H9 (cell line): ENCODE measurements around the gene CHCHD6. TPM values are rescaled to one million over a fixed set of nuclear protein-coding genes. Genes with fewer than 3 reads are reported as not detected.

Experiments used
- DNase-seq: peaks from one replicate; pipeline ENCODE4 v3.0.0-alpha.2; 2017
- H2AFZ ChIP-seq: one replicate; pipeline ENCODE4 v1.6.1; 2013; ENCODE audit warnings: mild to moderate bottlenecking, low read length, control low read depth, moderate library complexity
- H2AK5ac ChIP-seq: 2 replicates; pipeline ENCODE4 v1.6.1; 2013; ENCODE audit warnings: low read length, control low read depth, mixed read lengths; ENCODE audit not compliant: insufficient read length
- H2BK120ac ChIP-seq: one replicate; pipeline ENCODE4 v1.6.1; 2013; ENCODE audit warnings: low read depth, mild to moderate bottlenecking, low read length, control low read depth, inconsistent platforms; ENCODE audit not compliant: poor library complexity, severe bottlenecking
- H2BK12ac ChIP-seq: 2 replicates; pipeline ENCODE4 v1.6.1; 2013; ENCODE audit warnings: low read length, control low read depth, mixed read lengths, low read depth; ENCODE audit not compliant: insufficient read length
- H2BK15ac ChIP-seq: 2 replicates; pipeline ENCODE4 v1.6.1; 2013; ENCODE audit warnings: low read depth, low read length, control low read depth
- H2BK20ac ChIP-seq: one replicate; pipeline ENCODE4 v1.6.1; 2013; ENCODE audit warnings: low read depth, mild to moderate bottlenecking, low read length, control low read depth, inconsistent platforms; ENCODE audit not compliant: poor library complexity, severe bottlenecking
- H2BK5ac ChIP-seq: 2 replicates; pipeline ENCODE4 v1.6.1; 2013; ENCODE audit warnings: low read length, control low read depth, mixed read lengths; ENCODE audit not compliant: insufficient read length
- H3K14ac ChIP-seq: 2 replicates; pipeline ENCODE4 v1.6.1; 2013; ENCODE audit warnings: low read length, control low read depth; ENCODE audit not compliant: insufficient read depth
- H3K18ac ChIP-seq: 2 replicates; pipeline ENCODE4 v1.6.1; 2013; ENCODE audit warnings: low read depth, mild to moderate bottlenecking, mixed read lengths, low read length, control low read depth; ENCODE audit not compliant: insufficient read length
- H3K23ac ChIP-seq: 2 replicates; pipeline ENCODE4 v1.6.1; 2013; ENCODE audit warnings: low read length, control low read depth, mixed read lengths, low read depth; ENCODE audit not compliant: insufficient read length
- H3K23me2 ChIP-seq: 2 replicates; pipeline ENCODE4 v1.6.1; 2013; ENCODE audit warnings: low read depth, mild to moderate bottlenecking, mixed read lengths, low read length, control low read depth; ENCODE audit not compliant: insufficient read length, poor library complexity, severe bottlenecking
- H3K27ac ChIP-seq: 2 replicates; pipeline ENCODE4 v1.5.1; 2013; ENCODE audit warnings: low read length, control low read depth, mixed read lengths, low read depth; ENCODE audit not compliant: insufficient read length
- H3K27me3 ChIP-seq: 2 replicates; pipeline ENCODE4 v1.6.1; 2013; ENCODE audit warnings: low read length, control low read depth, inconsistent platforms; ENCODE audit not compliant: insufficient read depth
- H3K4ac ChIP-seq: 2 replicates; pipeline ENCODE4 v1.6.1; 2013; ENCODE audit warnings: low read depth, mild to moderate bottlenecking, control low read depth, inconsistent platforms, low read length, moderate library complexity
- H3K4me1 ChIP-seq: 2 replicates; pipeline ENCODE4 v1.6.1; 2013; ENCODE audit warnings: low read length, control low read depth, inconsistent platforms; ENCODE audit not compliant: insufficient read depth
- H3K4me2 ChIP-seq: 2 replicates; pipeline ENCODE4 v1.6.1; 2013; ENCODE audit warnings: low read length, control low read depth, mixed read lengths; ENCODE audit not compliant: insufficient read length, insufficient read depth
- H3K56ac ChIP-seq: 2 replicates; pipeline ENCODE4 v1.6.1; 2013; ENCODE audit warnings: low read depth, mild to moderate bottlenecking, mixed read lengths, low read length, control low read depth; ENCODE audit not compliant: insufficient read length
- H3K79me1 ChIP-seq: 2 replicates; pipeline ENCODE4 v1.6.1; 2013; ENCODE audit warnings: low read depth, mild to moderate bottlenecking, moderate library complexity, low read length, control low read depth, inconsistent platforms; ENCODE audit not compliant: insufficient read depth, poor library complexity, severe bottlenecking
- H3K79me2 ChIP-seq: 2 replicates; pipeline ENCODE4 v1.6.1; 2013; ENCODE audit warnings: low read length, control low read depth, inconsistent platforms; ENCODE audit not compliant: insufficient read depth
- H3K9ac ChIP-seq: 2 replicates; pipeline ENCODE4 v1.6.1; 2013; ENCODE audit warnings: low read length, control low read depth, mixed read lengths; ENCODE audit not compliant: insufficient read length; ENCODE audit errors: extremely low read depth
- H3K9me3 ChIP-seq: one replicate; pipeline ENCODE4 v1.6.1; 2013; ENCODE audit warnings: low read depth, low read length, inconsistent platforms; ENCODE audit not compliant: control insufficient read depth
- H3T11ph ChIP-seq: one replicate; pipeline ENCODE4 v1.6.1; 2013; ENCODE audit warnings: mild to moderate bottlenecking, low read length, control low read depth, inconsistent platforms
- H4K20me1 ChIP-seq: one replicate; pipeline ENCODE4 v1.6.1; 2013; ENCODE audit not compliant: control insufficient read depth, insufficient read length, insufficient read depth
- H4K5ac ChIP-seq: 2 replicates; pipeline ENCODE4 v1.6.1; 2013; ENCODE audit warnings: low read depth, mild to moderate bottlenecking, mixed read lengths, low read length, control low read depth; ENCODE audit not compliant: insufficient read length
- H4K8ac ChIP-seq: replicated peaks from 2 replicates; pipeline ENCODE4 v1.6.1; 2013; ENCODE audit warnings: low read length, control low read depth, mixed read lengths, low read depth; ENCODE audit not compliant: insufficient read length
- H4K91ac ChIP-seq: 2 replicates; pipeline ENCODE4 v1.6.1; 2013; ENCODE audit warnings: low read depth, mild to moderate bottlenecking, moderate library complexity, mixed read lengths, low read length, control low read depth; ENCODE audit not compliant: insufficient read length
- H3K27ac Mint-ChIP-seq, 3 experiments: 2 replicates in 2 of 3; 3 replicates in 1 of 3; pipeline ENCODE4 v1.8.0; 2020 to 2021; ENCODE audit warnings: mixed read lengths in 3 of 3, mild to moderate bottlenecking in 1 of 3, moderate library complexity in 1 of 3
- H3K27me3 Mint-ChIP-seq: 2 replicates; pipeline ENCODE4 v1.8.0; 2021; ENCODE audit warnings: low read depth, mild to moderate bottlenecking, moderate library complexity, mixed read lengths
- H3K36me3 Mint-ChIP-seq, 3 experiments: 2 replicates in 2 of 3; 3 replicates in 1 of 3; pipeline ENCODE4 v1.8.0; 2020 to 2021; ENCODE audit warnings: low read depth in 3 of 3, mixed read lengths in 3 of 3; ENCODE audit not compliant: insufficient read depth in 1 of 3
- H3K4me1 Mint-ChIP-seq, 2 experiments: 2 replicates each; pipeline ENCODE4 v1.8.0; 2020; ENCODE audit warnings: mixed read lengths in 2 of 2
- H3K4me3 Mint-ChIP-seq, 2 experiments: 2 replicates in 1 of 2; 3 replicates in 1 of 2; pipeline ENCODE4 v1.8.0; 2020 to 2021; ENCODE audit warnings: mild to moderate bottlenecking in 2 of 2, mixed read lengths in 2 of 2, moderate library complexity in 1 of 2
- H3K9me3 Mint-ChIP-seq, 2 experiments: 2 replicates in 1 of 2; 3 replicates in 1 of 2; pipeline ENCODE4 v1.8.0; 2020; ENCODE audit warnings: mild to moderate bottlenecking in 2 of 2, mixed read lengths in 2 of 2, moderate library complexity in 1 of 2
- CTCF ChIP-seq: fragments of 200-600 bp; sonication (generic); conservative IDR thresholded peaks from 3 replicates; pipeline ENCODE4 v1.8.0; 2021; ENCODE audit warnings: antibody characterized with exemption, mild to moderate bottlenecking
- WGBS: extraction: QIAGEN DNeasy Blood & Tissue Kit; methylation state at CpG from one replicate; pipeline ENCODE4 v1.1.7; 2013; ENCODE audit warnings: missing lambda C conversion rate, low lambda C conversion rate, mixed read lengths; ENCODE audit not compliant: insufficient read length; ENCODE audit errors: extremely low coverage; 5-methylcytosine and 5-hydroxymethylcytosine counted together
- total RNA-seq: library from RNA; stranded (reverse); gene quantifications from 2 replicates; pipeline ENCODE4 v1.2.1, GENCODE V29; 2021

The CHCHD6 gene
- total RNA-seq, 1 experiment from 2014 or later: 34.2 TPM

DNA sequence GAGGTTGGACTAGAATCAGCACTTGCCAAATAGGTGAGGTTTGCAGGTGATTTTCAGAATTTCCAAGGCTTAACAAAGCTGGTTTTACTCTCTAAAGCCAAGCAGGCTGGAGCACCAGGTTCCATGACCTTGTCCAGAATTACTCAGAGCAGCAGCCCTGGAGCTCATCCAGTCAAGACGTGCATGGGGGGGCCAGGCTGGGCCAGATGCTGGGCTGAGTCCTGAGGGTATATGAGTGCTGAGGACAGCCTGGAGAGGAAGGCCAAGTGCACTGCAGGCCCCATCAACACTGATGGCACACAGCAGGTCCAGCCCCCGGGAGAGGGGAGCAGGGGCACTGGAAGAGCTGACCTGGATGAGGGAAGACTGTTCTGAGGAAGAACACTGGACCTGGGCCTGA lies 46.1 kb upstream of the CHCHD6 start:
- TF ChIP-seq CTCF: no peak
- no peak overlapping the region for H2BK120ac ChIP-seq
- no peak overlapping the region for H2AFZ ChIP-seq
- no peaks in the 10 kb centered on the region for H3K9me3 ChIP-seq
- H3K27ac ChIP-seq: no peak overlapping the region
- H2BK20ac ChIP-seq: no peak overlapping the region
- no peaks in the 10 kb centered on the region for H3K27me3 ChIP-seq
- H3K4ac ChIP-seq: no peak overlapping the region
- H3K4me2 ChIP-seq: no peak overlapping the region
- no peak overlapping the region for H3K56ac ChIP-seq
- H3K4me3 Mint-ChIP-seq: no peak overlapping the region
- no CpG with 5 or more reads among the region's 2 CpGs for WGBS
- peaks cover 73% of the 10 kb centered on the region for H3K27me3 Mint-ChIP-seq
- H3K79me2 ChIP-seq: no peaks in the 10 kb centered on the region
- no peak overlapping the region for H4K5ac ChIP-seq
- no peak for DNase-seq
- no peak overlapping the region for H2AK5ac ChIP-seq
- no peaks in the 10 kb centered on the region for H3K79me1 ChIP-seq
- H3K27ac Mint-ChIP-seq: no peak overlapping the region
- H3K4me1 Mint-ChIP-seq: peaks cover 9 to 10% of the 10 kb centered on the region in 2 experiments
- no peak overlapping the region for H2BK15ac ChIP-seq
- no peak overlapping the region for H4K91ac ChIP-seq
- no peaks in the 10 kb centered on the region for H3K23me2 ChIP-seq
- H3K14ac ChIP-seq: no peak overlapping the region
- H4K20me1 ChIP-seq: no peaks in the 10 kb centered on the region
- no peak overlapping the region for H3K18ac ChIP-seq
- H3K9ac ChIP-seq: no peak overlapping the region
- H3K4me1 ChIP-seq: no peaks in the 10 kb centered on the region
- no peak overlapping the region for H3T11ph ChIP-seq
- peaks cover 10 to 11% of the 10 kb centered on the region in 2 experiments; a peak in 4 of 5 replicates for H3K9me3 Mint-ChIP-seq
- no peak overlapping the region for H2BK12ac ChIP-seq
- no peak overlapping the region for H4K8ac ChIP-seq
- H3K36me3 Mint-ChIP-seq: peaks cover 0 to 2% (median 1%) of the 10 kb centered on the region in 3 experiments; a peak in 3 of 7 replicates
- no peak overlapping the region for H2BK5ac ChIP-seq
- H3K23ac ChIP-seq: no peak overlapping the region
